ENCODE data around the gene IER5L.

- TF ChIP-seq CTCF (conservative IDR thresholded peaks at IDR 0.05; ENCODE audit: low read length) (no peak), EZH2phosphoT487 (IDR thresholded peaks at IDR 0.05; ENCODE audit: borderline replicate concordance) (no peak)
Observed at GRCh38 chr9:129197978-129198318, 19.9 kb upstream of the IER5L start.

All from Loucy (cell line).